ENCODE results near the gene CETP. TPM values are rescaled to one million over a fixed set of nuclear protein-coding genes. Genes with fewer than 3 reads are reported as not detected.
"Not testable (repeated sequence)": the region's sequence is repeated elsewhere in the genome, so short reads cannot be mapped to it uniquely, and the experiment has no call there.

CETP gene
- total RNA-seq, 1 donor from 2014 or later: 12.8 TPM

DNA sequence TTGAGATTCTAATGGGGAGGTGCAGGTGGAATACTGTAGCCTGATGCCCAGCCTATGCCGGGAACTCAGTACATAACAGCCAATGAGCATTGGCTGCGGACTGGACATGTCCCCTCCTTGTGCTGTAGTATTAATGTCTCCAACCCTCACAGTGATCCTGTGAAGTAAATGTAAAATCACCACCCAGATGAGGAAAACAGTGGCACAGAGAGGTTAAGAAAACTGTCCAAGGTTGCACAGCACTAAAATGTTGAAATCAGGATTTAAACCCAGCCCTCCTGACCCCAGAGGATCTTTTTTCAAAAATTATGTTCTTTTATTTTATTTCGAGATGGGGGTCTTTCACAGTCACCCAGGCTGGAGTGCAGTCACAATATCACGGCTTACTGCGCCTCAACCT, 35.5 kb downstream of the CETP start:
- DNase-seq (ENCODE audit: low read depth in 2 of 2): no peak

DNA sequence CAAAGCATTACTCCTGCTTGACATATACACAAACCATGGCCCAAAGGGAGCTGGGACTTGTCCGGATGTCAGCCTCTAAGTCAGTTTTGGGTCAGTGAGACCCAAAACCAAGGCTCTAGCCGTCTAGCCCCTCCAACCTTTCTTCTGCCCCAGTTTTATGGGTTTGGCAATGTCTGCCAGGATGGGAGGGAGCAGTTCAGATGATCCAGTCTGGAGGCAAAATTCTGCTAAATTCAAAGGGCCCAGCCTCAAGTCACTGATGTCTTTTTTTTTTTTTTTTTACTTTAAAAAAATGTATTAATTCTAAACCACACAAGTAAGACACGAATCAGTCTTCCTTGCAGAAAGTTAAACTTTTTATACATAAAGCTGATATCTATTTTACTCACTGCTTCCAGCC, 36.2 kb downstream of the CETP start:
- DNase-seq (ENCODE audit: low read depth in 2 of 2): no peak

DNA sequence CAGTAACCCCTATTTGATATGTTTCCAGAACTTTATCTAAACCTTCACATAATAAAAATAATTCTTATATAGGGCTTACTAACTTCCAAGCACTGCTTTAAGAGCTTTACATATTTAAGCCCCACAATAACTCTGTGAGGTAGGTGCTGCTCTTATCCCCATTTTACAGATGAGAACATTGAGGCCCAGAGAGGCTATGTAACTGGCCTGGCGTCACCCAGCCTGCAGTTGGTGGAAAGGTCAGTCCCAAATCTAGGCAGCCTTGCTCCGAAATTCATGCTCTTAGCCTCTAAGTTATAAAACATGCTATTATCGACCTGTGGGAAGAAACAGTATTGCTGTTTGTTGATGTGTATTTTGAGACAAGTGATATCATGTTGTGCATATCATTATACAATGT, 36.6 kb downstream of the CETP start:
- DNase-seq (ENCODE audit: low read depth in 2 of 2): no peak

DNA sequence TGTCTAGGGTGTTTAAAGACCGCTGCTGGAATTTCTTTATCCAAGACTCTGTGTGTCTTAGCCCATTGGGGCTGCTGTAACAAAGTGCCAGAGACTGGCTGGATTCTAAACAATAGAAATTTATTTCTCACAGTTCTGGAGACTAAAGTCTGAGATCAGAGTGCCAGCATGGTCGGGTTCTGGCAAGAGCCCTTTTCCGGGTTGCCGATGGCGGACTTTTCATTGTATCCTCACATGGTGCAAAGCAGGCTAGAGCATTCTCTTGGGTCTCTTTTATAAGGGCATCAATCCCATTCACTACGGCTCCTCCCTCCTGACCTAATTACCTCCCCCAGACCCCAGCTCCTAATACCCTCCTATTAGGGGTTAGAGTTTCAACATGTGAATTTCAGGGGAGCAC, 37.1 kb downstream of the CETP start:
- DNase-seq (ENCODE audit: low read depth in 2 of 2): no peak

DNA sequence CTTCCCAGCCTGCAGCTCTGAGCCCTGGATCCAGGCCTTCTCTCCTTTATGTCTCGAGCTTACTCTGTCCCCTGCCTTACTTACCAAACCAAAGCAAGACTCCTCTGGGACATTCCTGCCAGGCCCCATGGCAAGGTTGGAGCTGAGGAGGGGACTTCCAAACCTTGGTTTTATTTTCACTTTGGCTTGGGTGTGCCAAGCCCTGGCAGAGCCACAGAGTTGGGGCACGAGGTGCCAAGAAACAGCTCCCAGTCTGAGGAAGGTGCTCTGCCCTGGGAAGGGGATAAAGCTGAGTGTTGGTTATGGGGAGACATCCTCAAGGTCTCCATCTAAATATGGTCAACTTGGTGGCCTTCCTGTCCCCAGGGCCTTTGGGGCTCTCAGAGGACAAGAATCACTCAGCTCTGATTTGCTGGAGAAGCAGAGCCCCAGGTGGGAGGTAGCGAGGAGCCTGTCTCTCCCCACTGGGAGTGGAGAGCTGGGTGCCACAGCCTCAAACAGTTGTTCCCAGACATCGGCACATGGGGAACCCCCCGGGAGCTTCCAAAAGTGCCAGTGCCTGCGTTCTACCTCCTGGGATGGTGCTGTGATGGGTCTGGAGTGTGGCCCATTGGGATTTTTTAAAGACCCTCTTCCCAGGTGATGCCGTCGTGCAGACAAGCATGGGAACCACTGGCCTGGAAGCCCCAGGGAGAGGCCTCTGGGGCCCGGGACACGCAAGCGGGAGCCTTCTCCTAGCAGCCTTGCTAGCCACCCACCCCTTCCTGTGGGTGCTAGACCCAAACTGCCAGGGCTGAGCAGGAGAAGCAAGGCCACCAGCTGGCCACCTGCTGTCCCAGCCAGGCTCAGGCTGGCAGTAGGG, 37.9 kb downstream of the CETP start:
- no peak for DNase-seq (ENCODE audit: low read depth in 2 of 2)

DNA sequence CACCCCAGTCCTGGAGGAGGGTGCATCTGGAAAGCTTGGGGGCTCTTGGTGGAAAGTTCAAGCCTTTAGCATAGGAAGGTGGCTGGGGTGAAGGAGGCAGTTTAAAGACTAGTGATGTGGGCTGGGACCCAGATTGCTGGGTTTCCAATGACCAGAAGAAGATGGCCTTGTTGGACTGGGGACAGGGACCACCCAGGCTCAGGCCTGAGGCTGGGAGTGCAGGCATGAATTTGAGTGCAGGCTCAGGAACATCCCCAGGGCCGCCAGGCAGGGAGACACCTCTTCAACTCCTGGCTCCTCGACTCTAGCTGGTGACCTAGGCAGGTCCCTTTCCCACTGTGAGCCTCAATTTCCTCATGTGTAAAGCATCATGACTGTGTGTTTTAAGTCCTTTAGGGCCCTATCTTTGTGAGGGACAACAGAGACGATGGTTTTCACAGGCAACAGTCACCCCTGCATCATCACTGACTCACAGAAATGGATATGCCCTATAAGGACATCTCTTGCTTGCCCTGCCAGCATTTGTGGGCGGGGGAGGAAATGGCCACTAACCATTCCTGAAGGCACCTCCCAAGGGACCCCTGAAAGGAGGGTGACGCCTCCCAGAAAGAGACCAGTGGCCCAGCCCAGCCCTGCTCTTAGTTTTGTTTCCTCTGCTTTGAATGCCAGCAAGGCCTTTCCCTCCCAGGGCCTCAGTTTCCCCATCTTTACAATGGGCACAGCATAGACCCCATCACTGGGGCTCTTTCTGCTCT, 38.7 kb downstream of the CETP start:
- peak; percentile 41 to 63 for DNase-seq (ENCODE audit: low read depth in 2 of 2)

DNA sequence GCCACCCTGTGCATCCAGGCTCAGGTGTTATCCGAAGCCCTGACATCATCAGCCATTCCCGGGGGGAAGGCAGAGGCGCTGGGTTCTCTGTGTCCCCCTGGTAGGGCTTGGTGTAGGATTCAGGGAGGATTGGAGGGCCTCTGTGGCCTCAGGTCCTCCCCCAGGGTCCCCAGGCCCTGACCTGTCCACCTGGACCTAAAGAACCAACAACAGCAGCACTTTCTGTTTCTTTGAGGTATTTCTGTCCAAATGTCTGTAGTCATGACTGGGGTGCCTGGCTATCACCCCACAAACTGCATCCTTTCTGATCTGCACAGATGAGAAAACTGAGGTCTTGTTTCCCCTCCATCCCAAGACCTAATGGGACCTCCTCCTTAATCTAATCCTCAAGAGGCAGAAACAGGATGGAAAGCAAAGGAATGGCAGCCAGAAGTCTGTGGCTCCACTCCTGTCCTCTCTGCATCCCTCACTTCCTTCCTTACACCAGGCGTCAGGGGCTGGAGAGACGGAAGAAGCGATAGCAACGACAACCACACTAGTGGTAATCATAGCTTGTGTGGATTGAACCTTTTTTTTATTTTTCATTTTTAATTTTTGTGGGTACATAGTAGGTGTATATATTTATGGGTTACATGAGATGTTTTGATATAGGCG, 39.4 kb downstream of the CETP start:
- no peak for DNase-seq (ENCODE audit: low read depth in 2 of 2)

DNA sequence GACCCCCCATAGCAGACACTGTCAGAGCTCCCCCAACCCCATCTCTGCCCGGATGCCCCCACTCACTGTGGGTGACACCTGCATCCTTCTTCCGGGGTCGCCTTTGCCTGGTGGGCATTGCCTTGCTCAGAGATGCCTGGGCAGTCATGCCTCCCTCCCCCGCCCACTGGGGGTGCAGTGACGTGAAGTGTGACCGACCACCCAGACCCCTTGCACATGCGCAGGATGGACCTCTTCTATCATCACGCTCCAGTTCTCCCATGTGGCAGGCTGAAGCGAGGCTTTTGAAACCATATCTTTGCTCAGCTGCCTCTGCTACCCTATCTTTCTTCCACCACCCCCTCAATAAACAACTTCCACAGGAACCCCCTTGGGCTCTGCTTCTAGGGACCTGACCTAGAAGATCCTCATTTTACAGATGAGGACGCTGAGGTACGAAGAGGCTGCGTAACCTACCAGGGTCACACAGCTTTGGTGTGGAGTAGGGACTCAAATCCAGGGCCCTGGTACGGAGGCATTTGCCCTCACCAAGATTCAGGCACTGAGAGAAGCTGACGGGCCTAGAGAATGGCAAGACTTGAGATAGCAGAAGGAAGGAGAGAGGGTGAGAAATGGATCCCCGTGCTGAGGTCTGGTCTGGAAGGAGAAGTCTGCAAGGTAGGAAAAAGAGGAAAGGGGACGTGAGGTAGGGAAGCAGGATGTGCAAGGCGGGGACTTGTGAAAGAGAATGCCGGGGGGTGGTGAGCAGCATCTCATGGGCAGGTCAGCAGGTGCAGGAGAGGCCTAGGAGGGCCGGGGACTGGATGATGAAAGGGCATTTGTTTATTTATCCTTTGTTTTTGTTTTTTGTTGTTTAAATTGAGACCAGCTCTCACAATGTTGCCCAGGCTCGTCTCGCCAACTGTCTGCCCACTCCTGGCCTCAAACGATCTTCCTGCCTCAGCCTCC, 42.0 kb downstream of the CETP start:
- DNase-seq (ENCODE audit: low read depth in 2 of 2): no peak

DNA sequence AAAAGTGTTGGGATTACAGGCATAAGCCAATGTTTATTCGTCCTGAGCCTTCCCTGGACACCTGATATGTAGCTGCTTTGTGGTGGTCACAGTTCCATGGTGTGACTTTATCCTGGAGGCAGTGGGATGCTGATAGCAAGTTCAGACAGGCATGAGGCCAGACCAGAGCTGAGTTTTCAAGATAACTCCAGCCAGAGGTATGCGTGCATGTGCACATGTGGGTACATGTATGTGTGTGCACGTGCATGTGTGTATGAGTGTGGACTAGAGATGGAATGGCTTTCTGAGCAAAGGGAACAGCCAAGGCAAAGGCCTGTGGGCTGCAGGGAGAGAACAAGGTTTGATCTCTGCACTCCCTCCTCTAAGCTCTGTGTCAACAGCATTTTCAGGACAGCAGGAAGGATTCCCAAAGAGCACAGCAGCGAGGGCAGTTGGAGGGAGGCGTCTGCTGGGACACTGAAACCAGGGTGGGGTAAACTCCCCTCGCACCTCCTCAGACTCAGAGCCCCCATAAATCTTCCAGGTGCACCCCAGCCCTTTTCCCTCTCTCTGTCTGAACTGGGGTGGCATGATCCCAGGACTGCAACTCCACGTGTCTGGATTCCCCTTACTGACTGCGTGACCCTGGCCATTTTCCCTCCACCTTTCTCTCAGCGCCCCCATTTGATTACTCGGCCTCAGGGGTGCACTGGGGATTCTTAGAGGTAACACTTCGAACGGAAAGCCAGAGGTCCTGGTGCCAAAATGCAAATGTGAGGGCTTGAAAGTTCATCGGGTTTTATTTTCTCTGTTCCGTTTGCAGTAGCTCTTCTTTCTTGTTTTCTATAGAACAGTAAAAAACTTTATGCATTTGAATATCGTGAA, 42.9 kb downstream of the CETP start:
- DNase-seq (ENCODE audit: low read depth in 2 of 2): no peak

DNA sequence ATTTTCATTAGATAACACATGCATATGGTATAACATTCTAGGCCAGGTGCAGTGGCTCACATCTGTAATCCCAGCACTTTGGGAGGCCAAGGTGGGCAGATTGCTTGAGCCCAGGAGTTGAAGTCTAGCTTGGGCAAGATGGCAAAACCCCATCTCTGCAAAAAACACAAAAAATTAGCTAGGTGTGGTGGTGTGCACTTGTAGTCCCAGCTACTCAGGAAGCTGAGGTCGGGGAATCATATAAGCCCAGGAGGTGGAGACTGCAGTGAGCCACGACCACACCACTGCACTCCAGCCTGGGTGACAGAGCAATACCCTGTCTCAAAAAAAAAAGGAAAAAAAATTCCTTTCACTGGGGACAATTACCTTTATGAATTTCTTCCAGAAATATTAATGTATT, 43.8 kb downstream of the CETP start:
- not testable (repeated sequence) for DNase-seq (ENCODE audit: low read depth in 2 of 2)

DNA sequence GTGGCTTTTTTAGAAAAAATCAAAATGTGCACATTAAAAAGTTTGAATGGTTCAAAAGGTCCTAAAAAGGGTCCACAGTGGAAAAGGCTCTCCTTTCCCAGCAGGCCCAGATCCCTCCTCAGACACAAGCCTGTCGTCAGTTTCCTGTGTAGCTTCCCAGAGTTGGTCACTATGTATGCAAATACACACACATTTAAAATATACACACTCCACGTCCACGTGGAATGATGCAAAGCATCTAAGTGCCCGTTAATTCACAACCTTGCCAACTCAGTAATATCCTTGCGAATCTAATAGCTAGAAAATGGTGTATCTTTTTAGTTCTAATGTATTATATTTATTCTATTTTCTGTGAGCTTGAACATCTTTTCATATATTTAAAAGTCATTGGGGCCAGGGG, 45.3 kb downstream of the CETP start:
- DNase-seq (ENCODE audit: low read depth in 2 of 2): peak in 1 of 2 donors; percentile 17

DNA sequence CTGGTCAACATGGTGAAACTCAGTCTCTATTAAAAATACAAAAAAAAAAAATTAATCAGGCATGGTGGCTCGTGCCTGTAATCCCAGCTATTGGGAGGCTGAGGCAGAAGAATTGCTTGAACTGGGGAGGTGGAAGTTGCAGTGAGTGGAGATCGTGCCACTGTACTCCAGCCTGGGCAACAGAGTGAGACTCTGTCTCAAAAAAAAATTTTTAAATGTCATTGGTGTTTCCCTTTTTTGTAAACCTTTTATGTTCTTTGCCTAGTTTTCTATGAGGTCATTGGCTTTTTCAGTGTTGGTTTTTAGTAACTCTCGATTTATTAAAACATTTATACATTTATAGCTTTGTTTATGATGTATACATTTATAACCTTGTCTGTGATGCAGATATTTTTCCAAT, 45.8 kb downstream of the CETP start:
- DNase-seq (ENCODE audit: low read depth in 2 of 2): no peak

DNA sequence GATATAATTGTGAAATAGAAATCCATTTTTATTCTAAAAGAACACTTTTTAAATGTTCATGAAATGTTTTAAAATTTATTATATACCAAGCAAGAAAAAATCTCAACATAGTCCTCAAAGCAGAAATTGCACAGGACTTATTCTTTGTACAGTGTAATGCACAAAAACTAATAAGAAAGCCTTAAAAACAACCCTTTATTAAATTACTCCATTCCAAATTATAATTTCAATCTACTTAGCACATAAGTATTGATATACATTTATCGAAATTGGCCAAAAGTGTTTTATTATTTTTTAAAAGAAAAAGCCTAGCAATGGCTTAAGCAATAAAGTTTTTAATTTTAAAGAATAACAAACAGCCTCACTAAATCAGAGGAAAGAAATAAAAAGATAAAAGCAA, 46.7 kb downstream of the CETP start:
- no peak for DNase-seq (ENCODE audit: low read depth in 2 of 2)

DNA sequence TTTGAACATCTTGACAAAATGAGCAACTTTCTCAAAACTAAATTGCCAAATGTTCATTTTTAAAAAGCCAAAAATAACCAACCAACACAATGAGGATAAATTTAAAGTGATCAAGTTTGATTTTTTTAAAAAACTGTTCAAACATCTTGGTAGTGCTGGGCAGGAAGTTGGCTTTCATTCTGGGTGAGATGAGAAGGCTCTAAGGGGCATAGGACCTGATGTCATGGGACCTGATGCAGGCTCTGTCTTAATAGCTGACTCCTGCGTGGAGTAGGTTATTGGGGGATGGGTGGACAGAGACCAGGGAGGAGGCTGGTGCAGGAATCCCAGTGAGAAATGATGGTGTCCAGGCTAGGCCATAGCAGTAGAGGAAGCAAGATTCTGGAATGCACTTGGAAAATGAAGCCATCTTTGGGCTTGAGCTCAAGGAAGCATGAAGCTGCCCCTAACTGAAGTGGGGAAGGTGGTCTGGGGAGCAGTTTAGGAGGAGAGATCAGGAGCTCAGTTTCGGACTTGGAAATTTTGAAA, 48.0 kb downstream of the CETP start:
- no peak for DNase-seq (ENCODE audit: low read depth in 2 of 2)

DNA sequence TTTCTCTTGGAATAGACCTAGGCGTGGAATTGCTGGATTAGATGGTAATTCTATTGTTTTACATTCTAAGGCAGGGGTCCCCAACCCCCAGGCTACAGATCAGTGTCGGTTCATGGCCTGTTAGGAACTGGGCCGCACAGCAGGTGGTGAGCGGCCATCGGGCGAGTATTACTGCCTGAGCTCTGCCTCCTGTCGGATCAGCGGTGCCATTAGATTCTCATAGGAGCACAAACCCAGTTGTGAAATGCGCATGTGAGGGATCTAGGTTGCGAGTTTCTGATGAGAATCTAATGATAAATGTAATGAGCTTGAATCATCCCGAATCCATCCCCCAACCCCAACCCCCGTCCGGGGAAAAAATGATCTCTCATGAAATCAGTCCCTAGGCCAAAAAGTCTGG, 50.6 kb downstream of the CETP start:
- no peak for DNase-seq (ENCODE audit: low read depth in 2 of 2)

DNA sequence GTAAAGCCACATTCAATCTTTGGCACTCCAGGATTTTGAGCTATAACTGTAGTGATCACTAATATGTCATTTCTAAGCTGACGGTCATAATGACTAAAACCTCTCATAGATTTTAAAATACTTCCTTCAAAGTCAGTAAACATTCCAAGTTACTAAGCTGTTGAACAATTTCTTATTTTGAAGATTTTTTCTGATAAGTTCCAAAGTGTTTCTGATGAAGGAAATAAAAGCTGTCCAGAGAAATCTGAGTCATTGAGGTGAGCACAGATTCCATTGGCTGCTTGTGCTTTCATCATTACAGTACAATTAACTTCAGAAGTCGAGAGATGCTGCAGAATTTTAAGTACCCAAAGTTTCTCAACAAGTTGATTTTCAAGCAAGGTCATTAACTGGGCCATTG, 51.5 kb downstream of the CETP start:
- DNase-seq (ENCODE audit: low read depth in 2 of 2): peak in 1 of 2 donors; percentile 23

DNA sequence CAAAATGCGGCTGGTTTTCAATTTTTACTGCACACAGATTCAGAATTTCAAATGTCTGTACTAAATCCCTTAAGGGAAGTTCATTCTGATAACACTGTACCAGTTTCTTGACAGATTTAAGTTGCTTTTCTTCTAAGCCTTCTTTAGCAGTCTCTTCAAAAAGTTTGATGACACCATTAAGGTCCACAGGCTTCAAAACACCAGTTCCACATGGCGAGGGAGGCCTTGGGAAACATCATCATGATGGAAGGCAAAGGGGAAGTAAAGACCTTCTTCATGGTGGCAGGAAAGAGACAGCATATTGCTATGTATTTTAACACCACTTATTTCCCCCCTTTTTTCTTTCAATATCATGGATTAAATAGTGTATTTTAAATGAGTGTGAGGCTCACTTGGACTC, 52.2 kb downstream of the CETP start:
- no peak for DNase-seq (ENCODE audit: low read depth in 2 of 2)

DNA sequence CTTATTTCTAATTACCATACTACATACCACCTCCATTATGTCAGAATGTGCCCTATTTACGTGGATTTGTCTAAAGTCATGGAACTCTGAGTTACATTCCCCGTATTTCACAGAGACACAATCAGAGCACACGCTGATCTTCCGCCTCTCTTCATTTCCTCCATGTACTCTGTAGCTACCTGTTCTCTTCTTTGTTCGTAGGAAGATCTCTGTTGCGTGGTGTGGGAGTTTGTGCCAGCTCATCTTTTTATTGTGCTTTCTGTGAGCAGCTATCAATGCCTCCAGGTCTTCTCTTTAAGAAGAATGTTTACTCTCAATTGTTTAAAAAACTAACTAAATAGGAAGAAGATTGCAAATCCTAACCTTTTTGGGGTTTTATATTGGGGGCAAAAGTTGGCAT, 54.6 kb downstream of the CETP start:
- no peak for DNase-seq (ENCODE audit: low read depth in 2 of 2)

DNA sequence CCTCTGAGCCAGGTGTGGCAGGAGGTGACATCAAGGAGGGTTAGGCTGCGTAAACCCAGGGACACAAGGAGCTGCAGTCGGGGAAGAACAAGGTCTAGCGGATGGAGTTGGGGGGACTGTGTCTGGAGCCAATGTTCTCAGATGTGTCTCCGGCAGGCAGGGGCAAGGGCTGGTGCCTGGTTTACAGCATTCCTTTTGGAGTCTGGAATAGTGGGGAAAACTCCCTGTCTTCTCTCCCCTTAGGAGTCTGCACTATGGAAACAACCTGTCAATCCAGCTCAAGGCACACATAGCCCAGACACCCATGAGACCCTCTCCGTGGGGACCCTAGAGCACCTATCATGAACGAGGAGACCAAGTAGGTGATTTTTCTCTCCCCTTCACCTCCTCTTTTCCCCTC, 55.1 kb downstream of the CETP start:
- DNase-seq (ENCODE audit: low read depth in 2 of 2): no peak

DNA sequence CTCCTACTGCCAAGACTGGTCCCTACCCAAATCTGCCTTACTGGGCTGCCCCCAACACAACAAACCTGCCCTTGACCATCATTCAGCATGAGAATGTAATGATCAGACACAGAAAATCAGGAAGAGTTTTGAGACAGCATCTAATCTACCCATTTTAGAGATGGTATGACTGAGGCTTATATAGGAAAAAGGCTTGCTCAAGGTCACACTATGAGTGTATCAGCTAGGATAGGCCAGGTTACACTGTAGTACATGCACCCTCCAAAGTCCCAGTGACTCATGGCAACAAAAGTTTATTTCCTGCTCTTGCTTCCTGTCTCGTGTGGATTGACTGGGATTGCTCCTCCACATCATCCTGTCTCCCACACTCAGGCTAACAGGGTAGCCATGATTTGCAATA, 55.5 kb downstream of the CETP start:
- DNase-seq (ENCODE audit: low read depth in 2 of 2): peak; percentile 75 to 90
